ENCODE measurements around the gene KIAA1549. TPM values are rescaled to one million over a fixed set of nuclear protein-coding genes. Genes with fewer than 3 reads are reported as not detected.

Gene KIAA1549
- total RNA-seq, 2 experiments from 2014 or later, result 0.12 TPM

DNA sequence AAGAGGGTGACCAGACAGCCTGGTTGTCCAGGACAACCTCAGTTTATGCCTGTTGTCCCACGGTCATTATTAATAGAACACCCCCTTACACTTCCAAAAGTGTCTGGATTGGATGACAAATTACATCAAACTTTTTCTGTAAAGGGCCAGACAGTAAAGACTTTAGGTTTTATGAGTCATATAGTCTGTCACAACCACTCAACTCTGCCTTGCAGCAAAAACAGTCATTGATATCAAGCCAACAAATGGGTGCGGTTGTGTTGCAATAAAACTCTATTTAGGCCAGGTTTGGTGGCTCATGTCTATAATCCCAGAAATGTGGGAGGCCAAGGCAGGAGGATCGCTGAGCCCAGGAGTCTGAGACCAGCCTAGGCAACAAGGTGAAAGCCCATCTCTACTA, 116.5 kb downstream of the KIAA1549 start:
- ChIA-PET CTCF (no interaction called here), POLR2A (no interaction called here)
- Mint-ChIP-seq H3K36me3 (ENCODE audit: low read depth) (no peaks in the 10 kb centered on the region), H3K27me3 (no peaks in the 10 kb centered on the region), H3K27ac (peak overlapping the region; percentile 13), H3K4me3 (no peak overlapping the region), H3K9me3 (no peaks in the 10 kb centered on the region), H3K4me1 (peaks cover 24% of the 10 kb centered on the region)
- DNase-seq, result no peak

- peaks cover 24% of the 10 kb centered on the region for H3K4me1 Mint-ChIP-seq
- no peak overlapping the region for H3K4me3 Mint-ChIP-seq
- no peak for DNase-seq
- H3K9me3 Mint-ChIP-seq, result no peaks in the 10 kb centered on the region
- ChIA-PET CTCF (no interaction called here), POLR2A (no interaction called here)
- H3K36me3 Mint-ChIP-seq (ENCODE audit: low read depth), result peaks cover 1% of the 10 kb centered on the region
- H3K27me3 Mint-ChIP-seq, result no peaks in the 10 kb centered on the region
- H3K27ac Mint-ChIP-seq, result no peak overlapping the region
Observed at GRCh38 chr7:138863931-138864330, 117.3 kb downstream of the KIAA1549 start.

DNA sequence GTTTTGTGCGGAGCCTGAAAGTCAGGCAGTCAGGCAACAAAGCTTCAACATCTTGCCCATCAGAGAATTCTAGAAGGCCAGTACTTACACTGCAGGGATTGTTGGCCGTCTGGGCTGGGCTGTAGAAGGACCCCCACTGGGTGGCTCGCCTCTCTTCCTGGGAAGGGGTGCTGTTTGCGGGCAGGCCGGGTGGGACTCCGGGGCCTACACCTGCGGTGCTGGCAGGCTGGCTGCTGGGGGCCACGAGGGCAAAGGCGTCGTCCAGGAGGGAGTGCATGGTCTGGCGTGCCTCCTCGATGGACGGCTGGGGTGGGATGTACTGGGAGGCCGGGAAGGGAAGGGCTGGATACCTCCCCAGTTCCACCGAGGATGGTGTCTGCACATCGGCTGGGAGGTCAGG, 120.1 kb downstream of the KIAA1549 start:
- peaks cover 4% of the 10 kb centered on the region for H3K27me3 Mint-ChIP-seq
- H3K4me1 Mint-ChIP-seq, result peaks cover 20% of the 10 kb centered on the region
- no peak for DNase-seq
- no peak overlapping the region for H3K27ac Mint-ChIP-seq
- ChIA-PET POLR2A (no interaction called here), CTCF (no interaction called here)
- peaks cover 1% of the 10 kb centered on the region for H3K36me3 Mint-ChIP-seq (ENCODE audit: low read depth)
- no peak overlapping the region for H3K4me3 Mint-ChIP-seq
- H3K9me3 Mint-ChIP-seq, result peaks cover 11% of the 10 kb centered on the region

DNA sequence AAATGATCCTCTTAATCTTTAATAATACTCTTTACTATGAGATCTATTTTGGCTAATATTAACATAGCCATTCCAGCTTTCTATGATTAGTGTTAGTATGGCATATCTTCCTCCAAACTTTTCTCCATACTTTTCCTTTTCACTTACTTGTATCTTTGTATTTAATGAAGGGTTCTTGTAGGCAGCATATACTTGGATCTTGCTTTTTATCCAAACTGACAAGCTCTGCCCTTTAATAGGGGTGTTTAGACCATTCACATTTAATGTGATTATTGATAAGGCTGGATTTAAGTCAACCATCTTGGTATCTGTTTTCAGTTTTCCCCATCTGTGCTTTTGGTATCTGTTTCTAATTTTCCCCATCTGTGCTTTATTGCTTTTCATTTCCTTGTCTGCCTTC, 123.5 kb downstream of the KIAA1549 start:
- POLR2A ChIA-PET, result no interaction called here
- peaks cover 6% of the 10 kb centered on the region for H3K27me3 Mint-ChIP-seq
- CTCF ChIA-PET, result no interaction called here

GRCh38 chr7:138854115-138854645, 127.0 kb downstream of the KIAA1549 start:
- POLR2A ChIA-PET, result no interaction called here
- Mint-ChIP-seq H3K4me1 (no peaks in the 10 kb centered on the region), H3K9me3 (peaks cover 14% of the 10 kb centered on the region), H3K4me3 (no peak overlapping the region), H3K36me3 (ENCODE audit: low read depth) (peaks cover 4% of the 10 kb centered on the region), H3K27ac (no peak overlapping the region), H3K27me3 (peaks cover 6% of the 10 kb centered on the region)
- DNase-seq, result no peak
- CTCF ChIA-PET, result interaction anchor here (0.7 kb wide), 1 partner anchor 17 kb away, joined by 3 read pairs; no protein-coding TSS in a partner anchor

More for the DNA sequence above, 123.5 kb downstream of the KIAA1549 start:
- no peak for DNase-seq
- no peak overlapping the region for H3K4me3 Mint-ChIP-seq
- H3K27ac Mint-ChIP-seq, result no peak overlapping the region
- peaks cover 1% of the 10 kb centered on the region for H3K36me3 Mint-ChIP-seq (ENCODE audit: low read depth)
- peaks cover 11% of the 10 kb centered on the region for H3K9me3 Mint-ChIP-seq
- no peaks in the 10 kb centered on the region for H3K4me1 Mint-ChIP-seq

DNA sequence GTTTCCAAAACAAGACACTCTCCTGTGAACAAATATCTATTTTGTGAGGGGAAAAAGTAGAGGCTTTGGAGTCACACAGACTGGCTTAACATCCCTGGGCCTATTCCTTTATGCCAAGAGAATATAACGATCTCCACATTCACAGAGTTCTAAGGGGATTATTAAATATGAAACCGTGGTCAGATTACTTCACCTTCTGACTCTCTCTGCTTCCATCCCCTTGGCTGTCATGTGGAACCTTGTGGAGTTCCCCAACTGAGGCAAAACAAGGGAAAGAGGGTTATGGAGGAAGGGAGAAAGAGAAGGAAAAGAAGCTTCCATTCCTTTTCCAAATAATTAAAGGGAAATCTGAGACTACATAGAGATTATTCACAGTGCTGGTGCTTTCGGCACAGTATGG, 127.7 kb downstream of the KIAA1549 start:
- Mint-ChIP-seq H3K9me3 (peaks cover 14% of the 10 kb centered on the region), H3K4me3 (no peak overlapping the region), H3K36me3 (ENCODE audit: low read depth) (peaks cover 3% of the 10 kb centered on the region), H3K27me3 (peaks cover 7% of the 10 kb centered on the region), H3K27ac (no peak overlapping the region), H3K4me1 (no peaks in the 10 kb centered on the region)
- CTCF ChIA-PET, result no interaction called here
- POLR2A ChIA-PET, result no interaction called here
- DNase-seq, result no peak

- Mint-ChIP-seq H3K4me3 (no peak overlapping the region), H3K27ac (no peak overlapping the region), H3K27me3 (peaks cover 14% of the 10 kb centered on the region), H3K4me1 (no peaks in the 10 kb centered on the region), H3K36me3 (ENCODE audit: low read depth) (peaks cover 3% of the 10 kb centered on the region), H3K9me3 (peaks cover 11% of the 10 kb centered on the region)
- ChIA-PET POLR2A (no interaction called here), CTCF (interaction anchor here (0.6 kb wide), 1 partner anchor 410 kb away, joined by 3 read pairs; no protein-coding TSS in a partner anchor)
- no peak for DNase-seq
Observed at GRCh38 chr7:138852469-138852868, 128.7 kb downstream of the KIAA1549 start.

GRCh38 chr7:138849701-138850100, 131.5 kb downstream of the KIAA1549 start:
- peaks cover 3% of the 10 kb centered on the region for H3K9me3 Mint-ChIP-seq
- H3K36me3 Mint-ChIP-seq (ENCODE audit: low read depth), result peaks cover 3% of the 10 kb centered on the region
- no peak overlapping the region for H3K27ac Mint-ChIP-seq
- DNase-seq, result no peak
- ChIA-PET POLR2A (no interaction called here), CTCF (no interaction called here)
- H3K4me1 Mint-ChIP-seq, result no peaks in the 10 kb centered on the region
- H3K4me3 Mint-ChIP-seq, result no peak overlapping the region
- H3K27me3 Mint-ChIP-seq, result peaks cover 12% of the 10 kb centered on the region

DNA sequence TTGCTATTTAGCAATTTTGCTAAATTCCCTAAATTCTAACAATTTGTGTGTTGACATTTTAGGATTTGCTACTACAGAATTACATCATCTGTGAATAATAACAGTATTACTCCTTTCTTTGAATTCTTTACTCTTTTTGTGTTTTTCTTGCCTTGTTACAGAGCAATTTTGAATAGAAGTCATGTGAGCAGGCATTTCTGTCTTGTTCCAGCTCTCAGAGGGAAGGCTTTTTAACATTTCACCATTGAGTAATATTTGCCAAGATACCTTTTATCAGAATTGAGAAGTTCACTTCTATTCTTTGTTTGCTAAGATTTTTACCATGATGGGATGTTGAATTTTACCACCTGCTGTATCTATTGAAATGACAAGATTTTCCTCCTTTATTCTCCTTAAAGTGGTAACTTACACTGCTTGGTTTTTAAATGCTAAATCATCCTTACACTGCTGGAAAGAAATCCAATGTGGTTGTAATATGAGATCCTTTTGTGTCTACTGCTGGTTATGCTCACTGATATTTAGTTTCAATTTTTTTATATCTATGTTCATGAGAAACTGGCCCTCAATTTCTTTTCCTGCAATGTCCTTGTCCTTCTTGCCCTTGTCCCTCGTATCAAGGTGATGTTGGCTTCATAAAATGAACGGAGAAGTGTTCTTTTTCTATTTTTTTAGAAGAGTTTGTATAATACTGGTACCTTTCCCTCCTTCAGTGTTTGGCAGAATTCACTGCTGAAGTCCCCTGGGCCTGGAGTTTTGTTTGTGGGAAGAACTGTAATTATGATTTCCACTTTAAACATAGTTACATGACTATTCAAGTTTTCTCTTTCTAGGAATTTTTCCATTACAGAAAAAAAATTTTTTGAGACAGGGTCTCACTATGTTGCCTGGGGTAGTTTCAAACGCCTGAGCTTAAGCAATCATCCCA, 132.9 kb downstream of the KIAA1549 start:
- no peak overlapping the region for H3K27ac Mint-ChIP-seq
- peaks cover 3% of the 10 kb centered on the region for H3K36me3 Mint-ChIP-seq (ENCODE audit: low read depth)
- H3K9me3 Mint-ChIP-seq, result peaks cover 3% of the 10 kb centered on the region
- H3K4me1 Mint-ChIP-seq, result no peaks in the 10 kb centered on the region
- H3K4me3 Mint-ChIP-seq, result no peak overlapping the region
- H3K27me3 Mint-ChIP-seq, result peaks cover 11% of the 10 kb centered on the region
- DNase-seq, result no peak
- POLR2A ChIA-PET, result no interaction called here
- CTCF ChIA-PET, result interaction anchor here (1.3 kb wide), 1 partner anchor 22 kb away, joined by 3 read pairs; no protein-coding TSS in a partner anchor

DNA sequence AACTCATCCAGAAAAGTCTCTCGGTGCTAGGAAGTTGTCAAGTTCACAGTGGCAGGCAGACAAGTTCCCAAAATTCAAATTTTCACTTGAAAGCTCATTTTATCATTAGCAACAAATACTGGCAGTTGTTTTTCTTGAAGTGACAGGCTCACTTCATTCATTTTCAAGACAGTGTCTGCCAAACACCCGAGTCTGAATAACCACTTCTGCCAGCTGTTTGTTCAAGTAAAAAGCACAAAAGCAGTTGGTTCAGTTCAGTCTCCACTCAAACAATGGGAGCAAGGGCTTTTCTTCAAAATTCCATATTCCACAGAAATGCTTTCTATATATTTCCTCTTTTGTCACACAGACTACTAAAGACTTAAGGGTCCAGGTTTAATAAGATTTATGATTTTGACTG, 135.5 kb downstream of the KIAA1549 start:
- H3K36me3 Mint-ChIP-seq (ENCODE audit: low read depth), result peaks cover 3% of the 10 kb centered on the region
- peaks cover 14% of the 10 kb centered on the region for H3K27me3 Mint-ChIP-seq
- H3K4me3 Mint-ChIP-seq, result no peak overlapping the region
- H3K27ac Mint-ChIP-seq, result no peak overlapping the region
- ChIA-PET CTCF (no interaction called here), POLR2A (no interaction called here)
- H3K9me3 Mint-ChIP-seq, result peaks cover 3% of the 10 kb centered on the region
- no peak for DNase-seq
- H3K4me1 Mint-ChIP-seq, result no peaks in the 10 kb centered on the region

DNA sequence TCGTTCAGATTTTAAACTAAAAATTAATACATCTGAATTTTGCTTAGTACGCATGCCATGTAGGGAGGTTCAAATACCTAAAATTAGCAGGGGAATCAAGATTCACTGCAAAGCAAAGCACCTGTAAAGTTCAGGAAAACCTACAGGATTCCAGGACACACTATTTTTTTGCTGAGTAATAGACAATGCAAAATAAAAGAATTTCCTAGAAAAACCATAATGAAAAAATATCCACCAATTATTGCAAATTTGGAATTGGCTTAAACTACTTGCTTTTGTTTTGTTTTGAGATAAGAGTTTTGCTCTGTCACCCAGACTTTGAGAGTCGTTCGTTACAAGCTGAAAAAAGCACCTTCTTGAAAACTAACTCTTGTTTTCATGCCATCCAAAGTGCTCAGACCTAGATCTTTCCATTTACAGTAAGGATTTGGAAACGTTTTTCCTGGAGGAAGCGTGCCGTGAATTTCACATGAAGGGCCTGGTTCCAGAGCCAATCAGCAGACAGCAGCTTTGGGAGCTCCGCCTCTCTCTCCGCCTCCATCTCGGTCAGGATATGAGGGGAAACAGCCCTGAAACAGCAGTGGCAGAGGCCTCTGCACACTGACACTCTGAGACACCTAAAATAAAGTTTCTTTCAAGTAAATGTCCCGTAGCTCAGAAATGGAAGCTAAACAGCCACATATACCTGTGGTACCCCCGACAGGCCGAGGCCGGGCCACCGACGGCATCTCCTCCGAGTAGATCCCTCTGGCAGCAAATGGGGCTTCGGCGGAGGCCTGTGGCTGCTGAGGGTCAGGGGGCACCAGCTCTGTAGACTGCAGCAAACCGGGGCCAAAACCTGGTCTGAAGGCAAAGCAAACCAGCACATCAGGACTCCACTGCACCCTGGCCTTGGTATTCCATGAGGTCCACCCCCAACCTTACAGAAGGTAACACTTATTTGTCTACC, 137.3 kb downstream of the KIAA1549 start:
- H3K9me3 Mint-ChIP-seq, result no peaks in the 10 kb centered on the region
- peaks cover 20% of the 10 kb centered on the region for H3K27me3 Mint-ChIP-seq
- no peaks in the 10 kb centered on the region for H3K4me1 Mint-ChIP-seq
- H3K36me3 Mint-ChIP-seq (ENCODE audit: low read depth), result no peaks in the 10 kb centered on the region
- POLR2A ChIA-PET, result no interaction called here
- no peak for DNase-seq
- H3K27ac Mint-ChIP-seq, result no peak overlapping the region
- no peak overlapping the region for H3K4me3 Mint-ChIP-seq
- CTCF ChIA-PET, result no interaction called here

DNA sequence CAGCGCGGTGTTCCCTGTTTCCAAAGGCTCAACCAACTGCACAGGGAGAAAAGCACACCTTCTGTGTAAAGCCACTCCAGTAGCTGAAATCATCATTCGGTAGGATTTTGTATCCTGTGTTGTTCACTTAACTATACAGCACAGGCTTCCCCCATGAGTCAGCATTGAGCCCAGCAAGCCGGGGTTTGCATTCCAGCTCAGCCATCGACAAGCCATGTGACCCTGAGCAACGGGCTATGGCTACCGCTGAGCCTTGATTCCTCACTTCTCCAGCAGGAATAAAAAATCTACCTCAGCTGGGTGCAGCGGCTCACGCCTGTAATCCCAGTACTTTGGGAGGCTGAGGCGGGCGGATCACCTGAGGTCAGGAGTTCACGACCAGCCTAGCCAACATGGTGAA, 139.1 kb downstream of the KIAA1549 start:
- DNase-seq, result no peak
- Mint-ChIP-seq H3K9me3 (no peaks in the 10 kb centered on the region), H3K4me3 (no peak overlapping the region), H3K4me1 (no peaks in the 10 kb centered on the region), H3K27me3 (peaks cover 12% of the 10 kb centered on the region), H3K27ac (no peak overlapping the region), H3K36me3 (ENCODE audit: low read depth) (no peaks in the 10 kb centered on the region)
- POLR2A ChIA-PET, result no interaction called here
- CTCF ChIA-PET, result no interaction called here

DNA sequence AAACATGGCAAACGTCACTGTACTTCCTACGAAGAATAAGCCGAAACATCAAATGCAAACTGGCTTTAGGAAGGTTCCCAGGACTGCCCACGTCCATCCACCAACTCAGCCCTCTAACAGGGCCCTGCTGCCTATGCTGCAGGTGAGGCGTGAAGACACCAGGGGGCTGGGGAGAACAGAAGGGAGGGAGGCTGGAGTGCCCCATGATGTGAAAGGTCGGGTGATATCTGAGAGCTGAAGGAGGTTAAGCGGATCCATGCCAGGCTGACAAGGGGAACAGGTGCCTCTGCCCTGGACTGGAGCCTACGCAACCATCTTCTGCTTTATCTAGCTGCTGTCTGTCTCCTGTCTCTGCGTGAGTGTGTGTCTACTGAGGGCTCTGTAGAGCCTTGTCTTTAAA, 143.0 kb downstream of the KIAA1549 start:
- DNase-seq, result no peak
- Mint-ChIP-seq H3K36me3 (ENCODE audit: low read depth) (no peaks in the 10 kb centered on the region), H3K27me3 (peaks cover 11% of the 10 kb centered on the region), H3K27ac (no peak overlapping the region), H3K4me1 (peaks cover 10% of the 10 kb centered on the region), H3K4me3 (no peak overlapping the region), H3K9me3 (no peaks in the 10 kb centered on the region)
- POLR2A ChIA-PET, result no interaction called here
- CTCF ChIA-PET, result interaction anchor here (1.0 to 1.1 kb wide), 2 partner anchors 21 to 28 kb away, joined by 3 read pairs; no protein-coding TSS in a partner anchor

All from activated CD4-positive, alpha-beta T cell treated with anti-CD3 and anti-CD28 coated beads, Interleukin-2, amount 10 ng/mL, durations not matched to agents 7 days and 5 days (primary cell).